ENCODE data around the gene USH2A.
A peak's percentile ranks its signal among the peaks of the same experiment; 100 is the strongest.

Gene USH2A

DNA sequence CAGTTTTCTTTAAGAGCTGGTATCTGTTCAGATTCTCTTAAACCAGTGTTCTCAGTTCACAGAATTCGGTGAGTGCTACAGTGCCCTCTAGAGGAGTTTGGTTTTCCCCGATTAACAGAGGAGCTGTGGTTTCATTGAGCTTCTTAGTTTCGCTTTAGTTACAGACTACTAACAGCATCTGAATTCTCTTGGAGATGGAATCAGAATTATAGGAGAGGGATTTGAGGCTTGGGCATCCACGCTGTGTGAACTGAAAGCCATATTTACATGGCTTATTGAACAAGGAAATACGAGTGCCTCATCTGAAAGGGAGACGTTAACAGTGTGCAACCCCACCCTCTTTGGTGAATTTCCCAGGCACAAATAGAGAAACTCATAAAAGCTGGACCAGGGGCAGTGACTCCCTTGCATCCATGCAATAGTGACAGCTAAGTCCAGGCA lies 202.0 kb downstream of the USH2A start:
- TF ChIP-seq, protein P1, sequence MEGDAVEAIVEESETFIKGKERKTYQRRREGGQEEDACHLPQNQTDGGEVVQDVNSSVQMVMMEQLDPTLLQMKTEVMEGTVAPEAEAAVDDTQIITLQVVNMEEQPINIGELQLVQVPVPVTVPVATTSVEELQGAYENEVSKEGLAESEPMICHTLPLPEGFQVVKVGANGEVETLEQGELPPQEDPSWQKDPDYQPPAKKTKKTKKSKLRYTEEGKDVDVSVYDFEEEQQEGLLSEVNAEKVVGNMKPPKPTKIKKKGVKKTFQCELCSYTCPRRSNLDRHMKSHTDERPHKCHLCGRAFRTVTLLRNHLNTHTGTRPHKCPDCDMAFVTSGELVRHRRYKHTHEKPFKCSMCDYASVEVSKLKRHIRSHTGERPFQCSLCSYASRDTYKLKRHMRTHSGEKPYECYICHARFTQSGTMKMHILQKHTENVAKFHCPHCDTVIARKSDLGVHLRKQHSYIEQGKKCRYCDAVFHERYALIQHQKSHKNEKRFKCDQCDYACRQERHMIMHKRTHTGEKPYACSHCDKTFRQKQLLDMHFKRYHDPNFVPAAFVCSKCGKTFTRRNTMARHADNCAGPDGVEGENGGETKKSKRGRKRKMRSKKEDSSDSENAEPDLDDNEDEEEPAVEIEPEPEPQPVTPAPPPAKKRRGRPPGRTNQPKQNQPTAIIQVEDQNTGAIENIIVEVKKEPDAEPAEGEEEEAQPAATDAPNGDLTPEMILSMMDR (IDR thresholded peaks at IDR 0.05; ENCODE audit: low read depth, low read length, missing control alignments) = peak; percentile 79
- H3K4me3 ChIP-seq (replicated peaks; ENCODE audit: low read depth, low read length) = peak overlapping the region; percentile 41
- peak; percentile 70 for DNase-seq (ENCODE audit: extremely low read depth, low read depth)

DNA sequence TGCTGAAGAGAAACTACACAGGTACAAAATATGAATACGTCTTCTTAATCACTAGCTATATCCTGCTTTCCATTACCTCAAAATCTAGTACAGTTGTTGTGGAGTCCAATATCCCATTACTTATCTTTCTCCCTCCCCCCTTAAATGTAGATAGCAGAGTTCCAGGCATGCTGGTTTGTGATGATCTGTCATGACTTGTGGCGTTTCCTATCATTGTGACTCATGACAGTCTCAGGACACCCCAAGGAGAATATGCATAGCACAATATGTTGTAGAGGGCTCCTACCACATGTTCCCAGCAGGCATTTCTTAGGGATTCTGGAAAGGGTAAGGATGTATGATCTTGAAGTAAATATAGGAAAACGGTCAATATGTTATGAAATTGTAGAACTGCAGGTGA lies 206.9 kb downstream of the USH2A start:
- TF ChIP-seq, protein P1 (IDR thresholded peaks at IDR 0.05; ENCODE audit: low read depth, low read length, missing control alignments) = no peak
- DNase-seq (ENCODE audit: extremely low read depth, low read depth) = no peak

DNA sequence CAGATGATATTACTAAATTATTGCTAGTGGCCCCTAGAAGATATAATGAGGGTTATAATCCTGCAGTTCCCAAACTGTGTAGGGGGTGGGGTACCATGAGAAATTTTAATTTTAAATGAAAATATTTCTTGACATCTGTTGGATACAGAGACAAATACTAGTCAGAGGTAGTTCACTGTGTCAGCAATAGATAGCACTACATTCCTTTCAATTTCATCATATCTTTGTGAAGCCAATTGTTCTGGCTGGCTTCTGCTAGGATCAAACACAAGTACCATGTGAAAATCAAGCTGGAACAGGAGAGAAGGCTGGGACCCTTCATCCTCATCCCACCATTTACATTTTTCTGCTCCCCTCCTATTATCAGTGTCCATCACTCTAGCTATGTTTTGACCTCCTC lies 208.1 kb downstream of the USH2A start:
- no peak for DNase-seq (ENCODE audit: extremely low read depth, low read depth)
- TF ChIP-seq, protein P1 (IDR thresholded peaks at IDR 0.05; ENCODE audit: low read depth, low read length, missing control alignments) = no peak
- H3K4me3 ChIP-seq (replicated peaks; ENCODE audit: low read depth, low read length) = no peak overlapping the region

More for the DNA sequence above, 206.9 kb downstream of the USH2A start:
- H3K4me3 ChIP-seq (replicated peaks; ENCODE audit: low read depth, low read length) = no peak overlapping the region

DNA sequence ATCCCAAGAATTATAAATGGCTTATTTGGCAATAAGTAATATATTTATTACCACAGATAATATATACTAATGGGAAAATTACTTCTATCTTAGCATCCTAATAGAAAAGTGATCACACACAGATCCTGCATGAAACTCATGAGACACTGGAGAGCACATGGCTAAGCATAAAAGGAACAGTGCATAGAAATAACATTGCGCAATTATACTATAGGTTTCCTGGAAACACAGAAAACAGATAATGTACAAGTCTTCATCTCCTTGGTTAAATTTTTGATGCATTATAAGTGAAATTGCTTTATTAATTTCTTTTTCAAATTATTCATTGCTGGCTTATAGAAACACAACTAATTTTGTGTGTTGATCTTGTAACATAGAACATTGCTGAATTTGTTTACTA lies 210.4 kb downstream of the USH2A start:
- no peak overlapping the region for H3K4me3 ChIP-seq (replicated peaks; ENCODE audit: low read depth, low read length)
- DNase-seq (ENCODE audit: extremely low read depth, low read depth) = no peak
- TF ChIP-seq, protein P1 (IDR thresholded peaks at IDR 0.05; ENCODE audit: low read depth, low read length, missing control alignments) = no peak

DNA sequence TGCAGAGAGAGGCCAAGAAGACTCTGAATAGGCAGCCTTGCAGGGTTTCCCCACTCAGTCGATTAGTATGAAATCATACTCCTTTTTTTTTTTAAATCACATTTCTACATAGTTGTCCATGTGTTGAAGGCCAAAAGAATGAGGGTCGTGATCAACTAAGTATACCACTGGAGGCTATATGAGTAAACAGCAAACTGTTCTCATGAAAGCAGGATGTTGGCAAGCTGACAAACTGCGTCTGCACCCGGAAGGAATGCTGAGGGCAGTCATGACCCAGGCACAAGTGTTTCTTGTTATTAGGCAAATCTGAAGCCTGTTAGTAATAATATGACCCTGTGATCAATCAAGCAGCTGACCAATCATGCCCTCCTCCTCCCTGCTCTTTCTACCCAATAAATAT lies 213.2 kb downstream of the USH2A start:
- TF ChIP-seq, protein P1 (IDR thresholded peaks at IDR 0.05; ENCODE audit: low read depth, low read length, missing control alignments) = no peak
- no peak overlapping the region for H3K4me3 ChIP-seq (replicated peaks; ENCODE audit: low read depth, low read length)
- peak; percentile 73 for DNase-seq (ENCODE audit: extremely low read depth, low read depth)

DNA sequence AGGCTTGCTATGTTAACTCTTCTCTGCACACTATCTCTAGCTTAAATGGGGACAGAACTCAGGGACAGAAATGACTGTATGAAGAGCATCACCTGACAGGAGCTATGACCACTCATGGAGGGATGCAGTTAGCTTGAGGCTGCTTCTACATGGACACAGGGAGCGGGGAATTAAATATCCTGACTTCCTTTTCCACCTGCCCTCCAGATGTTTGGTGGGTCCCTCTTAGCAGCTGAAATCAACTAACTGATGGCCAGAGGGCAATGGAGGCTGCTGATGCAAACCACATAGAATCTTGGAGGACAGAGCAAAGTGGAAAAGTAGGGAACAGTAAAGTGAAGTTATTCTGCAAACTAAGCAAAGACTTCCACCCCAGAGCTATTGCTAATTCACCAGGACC lies 214.1 kb downstream of the USH2A start:
- TF ChIP-seq, protein P1 (IDR thresholded peaks at IDR 0.05; ENCODE audit: low read depth, low read length, missing control alignments) = no peak
- no peak overlapping the region for H3K4me3 ChIP-seq (replicated peaks; ENCODE audit: low read depth, low read length)
- DNase-seq (ENCODE audit: extremely low read depth, low read depth) = peak; percentile 75

DNA sequence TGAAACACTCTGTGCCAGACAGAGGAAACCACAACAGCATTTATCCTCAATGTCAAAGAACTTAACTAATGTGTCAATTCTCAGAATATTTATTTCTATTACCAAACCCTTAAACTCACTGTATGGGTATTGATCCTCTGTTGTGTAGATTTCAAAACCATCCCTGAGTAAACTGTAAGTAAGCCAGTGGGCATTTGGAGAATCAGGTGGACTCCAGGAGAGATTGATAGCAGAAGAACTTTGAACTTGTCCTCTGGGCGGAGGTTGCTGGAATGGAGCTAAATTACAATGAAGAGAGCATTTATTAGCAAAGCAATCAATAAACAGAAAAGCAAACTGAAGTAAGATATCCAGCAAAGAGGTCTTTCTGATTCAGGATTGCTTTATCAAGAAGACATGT lies 216.1 kb downstream of the USH2A start:
- TF ChIP-seq, protein P1 (IDR thresholded peaks at IDR 0.05; ENCODE audit: low read depth, low read length, missing control alignments) = no peak
- no peak for DNase-seq (ENCODE audit: extremely low read depth, low read depth)

More for the DNA sequence above, 216.1 kb downstream of the USH2A start:
- no peak overlapping the region for H3K4me3 ChIP-seq (replicated peaks; ENCODE audit: low read depth, low read length)
